ENCODE results near the gene USHBP1. TPM values are rescaled to one million over a fixed set of nuclear protein-coding genes. Genes with fewer than 3 reads are reported as not detected.
A peak's percentile ranks its signal among the peaks of the same experiment; 100 is the strongest.

Gene USHBP1
- total and polyA plus RNA-seq, 2 of the 4 experiments (the other 2 are of a cell fraction) = not detected

- no peak overlapping the region for H2BK5ac ChIP-seq (ENCODE audit: low read depth, low read length, poor library complexity, severe bottlenecking)
- peak overlapping the region in 1 of 2 experiments; percentile 93; a peak in 1 of 4 replicates for H4K8ac ChIP-seq (ENCODE audit: low read depth in 2 of 2, low read length in 2 of 2)
- intact Hi-C loops (cut with micrococcal nuclease) = no loop called here
- no peak overlapping the region for H4K5ac ChIP-seq (ENCODE audit: low read depth, low read length)
- ChIA-PET POLR2A (ENCODE audit: unreplicated experiment) (no interaction called here), CTCF (no interaction called here)
- H3K27ac ChIP-seq (ENCODE audit: insufficient read depth, low read length) = no peak overlapping the region
- ATAC-seq (ENCODE audit: low read depth) (no peak), DNase-seq (no peak)
- H2AFZ ChIP-seq (replicated peaks; ENCODE audit: low read length, poor library complexity) = no peak overlapping the region
- H4K91ac ChIP-seq (ENCODE audit: insufficient read depth, low read depth, low read length) = peak overlapping the region; percentile 6; the same call in 1 of the 2 replicates
- no peak overlapping the region for H2BK20ac ChIP-seq (ENCODE audit: low read depth, low read length)
- peak overlapping the region; percentile 66 for H2AK5ac ChIP-seq (ENCODE audit: low read depth, low read length)
- H3K9ac ChIP-seq (ENCODE audit: low read depth, low read length) = no peak overlapping the region; the same call in 1 of the 2 replicates
- H3K9me1 ChIP-seq (ENCODE audit: insufficient read depth, low read length) = peaks cover 5% of the 10 kb centered on the region
- no peak overlapping the region for H3K56ac ChIP-seq (ENCODE audit: extremely low read depth, insufficient read depth, low read length)
- H3K18ac ChIP-seq (ENCODE audit: low read depth, low read length) = no peak overlapping the region
- peak overlapping the region; percentile 94 for H2AK9ac ChIP-seq (replicated peaks; ENCODE audit: low read depth, low read length, poor library complexity)
- peaks cover 12% of the 10 kb centered on the region for H3K4me1 ChIP-seq (ENCODE audit: control insufficient read depth, insufficient read depth, low read length)
- peaks cover 28% of the 10 kb centered on the region for H3K36me3 ChIP-seq (ENCODE audit: control insufficient read depth, insufficient read depth, low read length)
- H3K79me1 ChIP-seq (ENCODE audit: low read depth in 1 of 2, low read length in 2 of 2) = peaks cover 43 to 61% of the 10 kb centered on the region in 2 experiments
- no peak overlapping the region for H3K4me2 ChIP-seq (ENCODE audit: low read depth, low read length)
- no peak overlapping the region for H3K14ac ChIP-seq (replicated peaks; ENCODE audit: low read depth, low read length)
- H2BK120ac ChIP-seq (ENCODE audit: low read depth, low read length) = no peak overlapping the region
- no peak overlapping the region for H3K23ac ChIP-seq (ENCODE audit: low read depth, low read length)
- H3K27me3 ChIP-seq (ENCODE audit: control insufficient read depth, insufficient read depth, low read length) = no peaks in the 10 kb centered on the region
- H2BK15ac ChIP-seq (ENCODE audit: low read depth, low read length) = no peak overlapping the region
- dilution Hi-C loops (cut with HindIII; ENCODE audit: low sequenced_read_pairs, unreplicated experiment) = no loop called here
- H3K4ac ChIP-seq (ENCODE audit: low read depth, low read length) = 0 out of 2 replicates have a peak overlapping the region, but pooled peaks have one; percentile 35
- WGBS, 2 experiments (ENCODE audit: extremely low coverage in 2 of 2, insufficient read length in 1 of 2) = 87% methylated on average over 6 of the region's 18 CpGs; no CpG with 5 or more reads in 1 of the 2 experiments
- H4K20me1 ChIP-seq (ENCODE audit: insufficient read depth, low read length) = peaks cover 20% of the 10 kb centered on the region
- no TSS peak for BruUV-seq (replicated peaks)
- in situ Hi-C loops (cut with MboI; ENCODE audit: low sequenced_read_pairs) = no loop called here
- H3K4me3 ChIP-seq (ENCODE audit: insufficient read depth, low read depth, low read length) = no peak overlapping the region
- no peaks in the 10 kb centered on the region for H3K9me3 ChIP-seq (ENCODE audit: control insufficient read depth, insufficient read depth, low read length)
- TF ChIP-seq USF2 (IDR thresholded peaks at IDR 0.05; ENCODE audit: low read depth, low read length) (no peak), CEBPB (IDR thresholded peaks at IDR 0.05; ENCODE audit: low read depth, low read length) (no peak), MAZ (IDR thresholded peaks at IDR 0.05; ENCODE audit: borderline replicate concordance, low read depth, low read length) (no peak), ELK1 (IDR thresholded peaks at IDR 0.05; ENCODE audit: borderline replicate concordance, low read depth, low read length) (no peak), BHLHE40 (IDR thresholded peaks at IDR 0.05; ENCODE audit: low read depth, low read length) (no peak), RAD21 (IDR thresholded peaks at IDR 0.05; ENCODE audit: low read length) (no peak), RCOR1 (IDR thresholded peaks at IDR 0.05; ENCODE audit: insufficient replicate concordance, low read length) (no peak), CHD1 (IDR thresholded peaks at IDR 0.05; ENCODE audit: low read depth, low read length) (no peak), POLR2A (IDR thresholded peaks at IDR 0.05; ENCODE audit: low read depth, low read length) (no peak), MXI1 (IDR thresholded peaks at IDR 0.05; ENCODE audit: borderline replicate concordance, low read depth, low read length) (no peak), FOS (IDR thresholded peaks at IDR 0.05; ENCODE audit: low read depth, low read length) (no peak), SMC3 (IDR thresholded peaks at IDR 0.05; ENCODE audit: low read depth, low read length) (no peak), NFE2L2 (IDR thresholded peaks at IDR 0.05; ENCODE audit: low read depth, low read length) (no peak), MAFK (IDR thresholded peaks at IDR 0.05; ENCODE audit: low read depth, low read length) (no peak)
- TF ChIP-seq, protein P1, sequence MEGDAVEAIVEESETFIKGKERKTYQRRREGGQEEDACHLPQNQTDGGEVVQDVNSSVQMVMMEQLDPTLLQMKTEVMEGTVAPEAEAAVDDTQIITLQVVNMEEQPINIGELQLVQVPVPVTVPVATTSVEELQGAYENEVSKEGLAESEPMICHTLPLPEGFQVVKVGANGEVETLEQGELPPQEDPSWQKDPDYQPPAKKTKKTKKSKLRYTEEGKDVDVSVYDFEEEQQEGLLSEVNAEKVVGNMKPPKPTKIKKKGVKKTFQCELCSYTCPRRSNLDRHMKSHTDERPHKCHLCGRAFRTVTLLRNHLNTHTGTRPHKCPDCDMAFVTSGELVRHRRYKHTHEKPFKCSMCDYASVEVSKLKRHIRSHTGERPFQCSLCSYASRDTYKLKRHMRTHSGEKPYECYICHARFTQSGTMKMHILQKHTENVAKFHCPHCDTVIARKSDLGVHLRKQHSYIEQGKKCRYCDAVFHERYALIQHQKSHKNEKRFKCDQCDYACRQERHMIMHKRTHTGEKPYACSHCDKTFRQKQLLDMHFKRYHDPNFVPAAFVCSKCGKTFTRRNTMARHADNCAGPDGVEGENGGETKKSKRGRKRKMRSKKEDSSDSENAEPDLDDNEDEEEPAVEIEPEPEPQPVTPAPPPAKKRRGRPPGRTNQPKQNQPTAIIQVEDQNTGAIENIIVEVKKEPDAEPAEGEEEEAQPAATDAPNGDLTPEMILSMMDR (conservative IDR thresholded peaks at IDR 0.05; ENCODE audit: low read depth, low read length) = no peak
Observed at GRCh38 chr19:17236811-17237543, 27.6 kb downstream of the USHBP1 start.
